ENCODE measurements around the gene CAPS.

GRCh38 chr19:5958074-5958850, 44.2 kb downstream of the CAPS start:
- no peak for TF ChIP-seq CTCF (optimal IDR thresholded peaks at IDR 0.05 in 1 of 3, IDR thresholded peaks at IDR 0.05 in 1 of 3, conservative IDR thresholded peaks at IDR 0.05 in 1 of 3; ENCODE audit: extremely low read depth in 1 of 3, insufficient read depth in 2 of 3, low read length in 3 of 3)
- no peak for TF ChIP-seq EZH2 (IDR thresholded peaks at IDR 0.05; ENCODE audit: low read length)

All from keratinocyte (primary cell).